SK-N-SH (cell line): ENCODE data around the gene FIBP. TPM values are rescaled to one million over a fixed set of nuclear protein-coding genes. Genes with fewer than 3 reads are reported as not detected.

Experiments used
- CTCF ChIA-PET: fragments of 300-600, 350-600 bp; formaldehyde crosslinking; extraction: SDS; loops from one replicate; lab custom pipeline; 2021; lab: Yijun Ruan, JAX
- POLR2A ChIA-PET: fragments of 350-600 bp; sonication (Branson Sonifier 250); formaldehyde crosslinking; extraction: SDS; loops from one replicate; lab custom pipeline; 2020; ENCODE audit warnings: antibody characterized with exemption, inconsistent platforms; lab: Yijun Ruan, JAX
- DNase-seq: peaks from one replicate; pipeline ENCODE4 v3.0.0; 2012
- H2AFZ ChIP-seq: fragments of 200-600 bp; sonication (generic); 2 replicates; pipeline ENCODE4 v1.8.1; 2016; ENCODE audit warnings: antibody characterized with exemption, mild to moderate bottlenecking, low read depth
- H3F3A ChIP-seq: fragments of 200-600 bp; sonication (generic); replicated peaks from 2 replicates; pipeline ENCODE3; 2016; ENCODE audit warnings: antibody characterized with exemption, mild to moderate bottlenecking; ENCODE audit not compliant: insufficient read depth
- H3K27ac ChIP-seq, 2 experiments: fragments of 200-500 bp in 1 of 2; fragments of 200-600 bp in 1 of 2; sonication (Bioruptor generic) in 1 of 2; sonication (generic), shearing (Covaris generic) in 1 of 2; 2 replicates each; pipeline versions ENCODE4 v1.5.1 to v1.6.1; 2014 to 2016; ENCODE audit warnings: low read depth in 2 of 2, inconsistent platforms in 1 of 2, low read length in 1 of 2, mild to moderate bottlenecking in 1 of 2, mixed read lengths in 1 of 2
- H3K27me3 ChIP-seq: fragments of 200-600 bp; sonication (generic), shearing (Covaris generic); 2 replicates; pipeline ENCODE4 v1.6.1; 2016; ENCODE audit warnings: mixed run types; ENCODE audit not compliant: insufficient read depth
- H3K36me3 ChIP-seq, 2 experiments: fragments of 200-500 bp in 1 of 2; fragments of 200-600 bp in 1 of 2; sonication (Bioruptor generic) in 1 of 2; sonication (generic) in 1 of 2; replicated peaks in 1 of 2; 2 replicates each; pipeline versions ENCODE3 to v1.5.1; 2014 to 2016; ENCODE audit warnings: low read length in 1 of 2, mild to moderate bottlenecking in 1 of 2; ENCODE audit not compliant: insufficient read depth in 2 of 2, control insufficient read depth in 1 of 2
- H3K4me1 ChIP-seq, 2 experiments: fragments of 200-500 bp in 1 of 2; fragments of 200-600 bp in 1 of 2; sonication (Bioruptor generic) in 1 of 2; sonication (generic), shearing (Covaris generic) in 1 of 2; 2 replicates each; pipeline versions ENCODE4 v1.5.1 to v1.6.1; 2014 to 2016; ENCODE audit warnings: low read depth in 1 of 2, low read length in 1 of 2, mixed run types in 1 of 2; ENCODE audit not compliant: insufficient read depth in 2 of 2, control insufficient read depth in 1 of 2
- H3K4me2 ChIP-seq: fragments of 200-600 bp; sonication (generic), shearing (Covaris generic); 2 replicates; pipeline ENCODE4 v1.6.1; 2017; ENCODE audit warnings: mixed run types
- H3K4me3 ChIP-seq, 2 experiments: fragments of 200-500 bp in 1 of 2; fragments of 200-600 bp in 1 of 2; sonication (Bioruptor generic) in 1 of 2; sonication (generic), shearing (Covaris generic) in 1 of 2; 2 replicates each; pipeline versions ENCODE4 v1.5.1 to v1.8.1; 2014 to 2016; ENCODE audit warnings: low read depth in 2 of 2, inconsistent platforms in 1 of 2, low read length in 1 of 2, mild to moderate bottlenecking in 1 of 2, mixed read lengths in 1 of 2, moderate library complexity in 1 of 2
- H3K79me2 ChIP-seq: fragments of 200-600 bp; sonication (generic); 2 replicates; pipeline ENCODE4 v1.8.1; 2017; ENCODE audit warnings: mild to moderate bottlenecking; ENCODE audit not compliant: insufficient read depth
- H3K9ac ChIP-seq: fragments of 200-600 bp; sonication (generic); 2 replicates; pipeline ENCODE4 v1.6.1; 2017; ENCODE audit warnings: mixed run types
- H3K9me2 ChIP-seq: fragments of 200-600 bp; sonication (generic); 2 replicates; pipeline ENCODE4 v1.6.1; 2017; ENCODE audit warnings: mixed run types
- H3K9me3 ChIP-seq: fragments of 200-600 bp; sonication (generic); 2 replicates; pipeline ENCODE4 v1.6.1; 2017; ENCODE audit warnings: mixed run types, mild to moderate bottlenecking, moderate library complexity
- H4K20me1 ChIP-seq: fragments of 200-600 bp; sonication (generic); 2 replicates; pipeline ENCODE4 v1.6.1; 2017; ENCODE audit warnings: mild to moderate bottlenecking, mixed run types; ENCODE audit not compliant: insufficient read depth
- CHD2 ChIP-seq: fragments of 150-350 bp; IDR thresholded peaks from 2 replicates; pipeline ENCODE4 v1.6.1; 2018; ENCODE audit warnings: low read length; ENCODE audit not compliant: partially characterized antibody
- CTCF ChIP-seq: fragments of 200-600 bp; sonication (generic); IDR thresholded peaks from 2 replicates; pipeline ENCODE4 v1.6.1; 2017; ENCODE audit warnings: antibody characterized with exemption, mild to moderate bottlenecking, moderate library complexity
- EP300 ChIP-seq, 2 experiments: IDR thresholded peaks; 2 replicates each; pipeline versions ENCODE4 v1.4.0 to v1.6.1; 2012; ENCODE audit warnings: borderline replicate concordance in 1 of 2, low read depth in 1 of 2, low read length in 1 of 2
- EZH2phosphoT487 ChIP-seq: fragments of 200-600 bp; sonication (generic); IDR thresholded peaks from 2 replicates; pipeline ENCODE4 v1.6.1; 2017; ENCODE audit warnings: low read depth, mixed run types, mild to moderate bottlenecking, antibody characterized with exemption, moderate library complexity, borderline replicate concordance
- GABPA ChIP-seq: IDR thresholded peaks from 2 replicates; pipeline ENCODE4 v1.4.0; 2012; ENCODE audit warnings: low read depth, mild to moderate bottlenecking
- GATA2 ChIP-seq: sonication (generic); formaldehyde crosslinking; IDR thresholded peaks from 2 replicates; pipeline ENCODE4 v1.5.0; 2020; ENCODE audit warnings: mild to moderate bottlenecking, missing genetic modification reagents
- JUND ChIP-seq: IDR thresholded peaks from 2 replicates; pipeline ENCODE4 v1.4.0; 2012
- MEF2A ChIP-seq: IDR thresholded peaks from 2 replicates; pipeline ENCODE4 v1.4.0; 2012; ENCODE audit warnings: low read depth, borderline replicate concordance
- MXI1 ChIP-seq: IDR thresholded peaks from 2 replicates; pipeline ENCODE4 v1.6.1; 2012; ENCODE audit warnings: mild to moderate bottlenecking, low read depth, low read length, improper control_type of control experiment
- NFIC ChIP-seq: IDR thresholded peaks from 2 replicates; pipeline ENCODE4 v1.4.0; 2012; ENCODE audit warnings: borderline replicate concordance
- NRF1 ChIP-seq: IDR thresholded peaks from 2 replicates; pipeline ENCODE4 v1.6.1; 2012; ENCODE audit warnings: low read depth, mild to moderate bottlenecking, low read length
- POLR2AphosphoS5 ChIP-seq: IDR thresholded peaks from 2 replicates; pipeline ENCODE4 v1.6.1; 2012; ENCODE audit warnings: low read depth, low read length
- RAD21 ChIP-seq: IDR thresholded peaks from 2 replicates; pipeline ENCODE4 v1.6.1; 2012; ENCODE audit warnings: mild to moderate bottlenecking, low read length
- RCOR1 ChIP-seq: fragments of 150-350 bp; IDR thresholded peaks from 2 replicates; pipeline ENCODE4 v1.6.1; 2017; ENCODE audit warnings: antibody characterized with exemption, low read length
- RXRA ChIP-seq: IDR thresholded peaks from 2 replicates; pipeline ENCODE4 v1.4.0; 2012; ENCODE audit warnings: low read depth, mild to moderate bottlenecking, borderline replicate concordance
- SIN3A ChIP-seq: IDR thresholded peaks from 2 replicates; pipeline ENCODE4 v1.6.1; 2012; ENCODE audit warnings: low read depth, mild to moderate bottlenecking, low read length, moderate library complexity, borderline replicate concordance
- SMC3 ChIP-seq: IDR thresholded peaks from 2 replicates; pipeline ENCODE4 v1.6.1; 2012; ENCODE audit warnings: low read depth, low read length, improper control_type of control experiment
- TEAD4 ChIP-seq: IDR thresholded peaks from 2 replicates; pipeline ENCODE4 v1.4.0; 2012; ENCODE audit warnings: mild to moderate bottlenecking, borderline replicate concordance; ENCODE audit not compliant: insufficient read depth
- USF1 ChIP-seq: IDR thresholded peaks from 2 replicates; pipeline ENCODE4 v1.4.0; 2012; ENCODE audit warnings: low read depth, borderline replicate concordance
- USF2 ChIP-seq: fragments of 150-350 bp; IDR thresholded peaks from 2 replicates; pipeline ENCODE4 v1.6.1; 2017; ENCODE audit warnings: antibody characterized with exemption, low read length, low read depth, borderline replicate concordance
- WGBS: methylation state at CpG from one replicate; pipeline ENCODE4 v1.1.6; 2017; ENCODE audit warnings: low lambda C conversion rate; 5-methylcytosine and 5-hydroxymethylcytosine counted together
- polyA plus RNA-seq, 3 experiments: library from polyadenylated mRNA; depleted of rRNA; stranded (reverse); fragments of >200 nt; gene quantifications; 2 replicates each; pipeline ENCODE4 v1.2.3, GENCODE V29; 2012

The FIBP gene
- polyA plus RNA-seq, 1 of the 3 experiments (the other 2 are of a cell fraction): 190 TPM

DNA sequence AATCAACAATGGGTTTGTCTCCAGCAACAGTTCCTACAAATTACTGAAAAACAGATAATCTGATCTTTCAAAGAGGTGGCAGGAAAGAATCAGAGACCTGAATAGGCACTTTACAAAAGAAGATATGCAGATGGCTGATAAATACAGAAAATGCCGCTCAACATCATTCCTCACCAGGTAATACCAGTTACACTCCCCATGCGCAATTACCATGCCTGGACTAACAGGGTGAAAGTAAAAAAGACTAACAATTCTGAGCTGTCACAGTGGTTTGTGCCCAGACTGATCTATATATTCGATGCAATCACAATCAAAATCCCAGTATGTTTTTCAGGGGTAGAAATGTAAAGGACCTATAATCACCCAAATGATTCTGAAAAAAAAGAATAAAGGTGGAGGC, 44.5 kb downstream of the FIBP start:
- Histone ChIP-seq H3K27ac (no peak overlapping the region), H3F3A (peaks cover 3% of the 10 kb centered on the region), H3K36me3 (no peaks in the 10 kb centered on the region), H3K9ac (no peak overlapping the region), H3K27me3 (no peaks in the 10 kb centered on the region), H4K20me1 (no peaks in the 10 kb centered on the region), H3K4me1 (no peaks in the 10 kb centered on the region), H3K9me2 (no peaks in the 10 kb centered on the region), H3K4me3 (no peak overlapping the region), H2AFZ (no peak overlapping the region), H3K4me2 (no peak overlapping the region), H3K79me2 (no peaks in the 10 kb centered on the region), H3K9me3 (no peaks in the 10 kb centered on the region)
- CTCF ChIA-PET: interaction anchor here (1.2 to 1.6 kb wide), 3 partner anchors 41 to 145 kb away, joined by 3 to 4 read pairs (median 3); no protein-coding TSS in a partner anchor
- TF ChIP-seq SIN3A (no peak), JUND (no peak), TEAD4 (no peak), GABPA (no peak), CHD2 (no peak), USF1 (no peak), CTCF (no peak), MXI1 (no peak), GATA2 (CRISPR knock-in tag) (no peak), POLR2AphosphoS5 (no peak), EP300 (IDR thresholded peaks at IDR 0.05; ENCODE audit: borderline replicate concordance in 1 of 2, low read depth in 1 of 2, low read length in 1 of 2) (no peak), SMC3 (no peak), MEF2A (no peak), USF2 (no peak), NRF1 (no peak), RAD21 (no peak), RCOR1 (no peak), EZH2phosphoT487 (no peak), RXRA (no peak), NFIC (no peak)
- WGBS: 85% methylated on average over 3 of the region's 3 CpGs
- POLR2A ChIA-PET: interaction anchor here (0.7 to 1.5 kb wide), 4 partner anchors 9 to 11 kb away, joined by 3 to 4 read pairs (median 3); partner anchors contain the start of gene SNX32
- DNase-seq: no peak
